HCT116 (cell line): Measurements from ENCODE around the gene PRELID2. TPM values are rescaled to one million over a fixed set of nuclear protein-coding genes. Genes with fewer than 3 reads are reported as not detected.

Experiments used
- ATAC-seq: fragments of 200-7000 bp; cut with Tn5 transposase; 2 replicates; pipeline ENCODE4 v1.9.1; 2020; ENCODE audit warnings: mild to moderate bottlenecking, moderate library complexity
- BruUV-seq: library from RNA; stranded (reverse); fragments of 400-500 nt; replicated peaks from 2 replicates; lab custom pipeline; 2021; lab: Mats Ljungman, UMichigan
- CTCF ChIA-PET: fragments of 300-600 bp; sonication (Branson Sonifier 250); formaldehyde crosslinking; loops from one replicate; lab custom pipeline; 2021; ENCODE audit warnings: antibody characterized with exemption; lab: Charles Lee
- POLR2A ChIA-PET: fragments of 300-600, 350-600 bp; sonication (Branson Sonifier 250); formaldehyde crosslinking; loops from one replicate; lab custom pipeline; 2021; ENCODE audit warnings: antibody characterized with exemption; lab: Charles Lee
- RAD21 ChIA-PET, 2 experiments: fragments of 300-600 bp; sonication (Branson Sonifier 250); formaldehyde crosslinking; loops; one replicate each; lab custom pipeline; 2023; ENCODE audit warnings: low total read pairs in 2 of 2; ENCODE audit not compliant: uncharacterized antibody in 2 of 2, unreplicated experiment in 2 of 2, low non-redundant PET in 1 of 2; lab: Charles Lee
- DNase-seq: peaks from one replicate; pipeline ENCODE4 v3.0.0-alpha.2; 2010; ENCODE audit warnings: low read depth, low spot score
- H2AFZ ChIP-seq: fragments of 200-600 bp; shearing (Covaris generic), sonication (generic); 2 replicates; pipeline ENCODE4 v1.6.1; 2017; ENCODE audit warnings: low read depth, mixed run types, mixed read lengths, antibody characterized with exemption, low read length; ENCODE audit not compliant: poor library complexity, severe bottlenecking
- H3K27ac ChIP-seq: 2 replicates; pipeline ENCODE4 v1.5.1; 2012; ENCODE audit warnings: low read depth, low read length
- H3K27me3 ChIP-seq: fragments of 200-600 bp; sonication (generic); 2 replicates; pipeline ENCODE4 v1.6.1; 2016; ENCODE audit warnings: mixed run types, low read length, mixed read lengths; ENCODE audit not compliant: insufficient read depth
- H3K36me3 ChIP-seq, 2 experiments: fragments of 200-500 bp in 1 of 2; fragments of 200-600 bp in 1 of 2; sonication (Bioruptor generic) in 1 of 2; sonication (generic) in 1 of 2; 2 replicates each; pipeline versions ENCODE4 v1.5.1 to v1.6.1; 2014 to 2016; ENCODE audit warnings: low read length in 2 of 2, inconsistent platforms in 1 of 2, mixed read lengths in 1 of 2, mixed run types in 1 of 2; ENCODE audit not compliant: insufficient read depth in 2 of 2, control insufficient read depth in 1 of 2
- H3K4me1 ChIP-seq, 2 experiments: fragments of 200-600 bp in 1 of 2; sonication (generic) in 1 of 2; 2 replicates each; pipeline versions ENCODE4 v1.5.1 to v1.6.1; 2012 to 2017; ENCODE audit warnings: low read length in 2 of 2, inconsistent platforms in 1 of 2, mild to moderate bottlenecking in 1 of 2, mixed read lengths in 1 of 2, mixed run types in 1 of 2, moderate library complexity in 1 of 2; ENCODE audit not compliant: insufficient read depth in 2 of 2, control insufficient read depth in 1 of 2
- H3K4me2 ChIP-seq: fragments of 200-600 bp; sonication (generic); 2 replicates; pipeline ENCODE4 v1.6.1; 2017; ENCODE audit warnings: mixed run types, low read length, mixed read lengths
- H3K4me3 ChIP-seq, 2 experiments: fragments of 200-600 bp in 1 of 2; sonication (generic) in 1 of 2; replicated peaks in 1 of 2; 2 replicates each; pipeline ENCODE4 v1.5.1; 2011 to 2016; ENCODE audit warnings: low read length in 2 of 2, control low read depth in 1 of 2, low read depth in 1 of 2, mild to moderate bottlenecking in 1 of 2, mixed read lengths in 1 of 2, mixed run types in 1 of 2
- H3K79me2 ChIP-seq: fragments of 200-600 bp; sonication (generic); 2 replicates; pipeline ENCODE4 v1.6.1; 2017; ENCODE audit warnings: mild to moderate bottlenecking, mixed run types, low read length, moderate library complexity, mixed read lengths; ENCODE audit not compliant: insufficient read depth
- H3K9ac ChIP-seq: fragments of 200-600 bp; sonication (generic); 2 replicates; pipeline ENCODE4 v1.6.1; 2016; ENCODE audit warnings: low read length, mixed read lengths
- H3K9me2 ChIP-seq: fragments of 200-600 bp; sonication (generic), shearing (Covaris generic); 2 replicates; pipeline ENCODE4 v1.6.1; 2017; ENCODE audit warnings: mixed run types, mild to moderate bottlenecking, moderate library complexity; ENCODE audit not compliant: insufficient read depth
- H3K9me3 ChIP-seq, 2 experiments: fragments of 200-500 bp in 1 of 2; fragments of 200-600 bp in 1 of 2; sonication (Bioruptor generic) in 1 of 2; sonication (generic) in 1 of 2; 2 replicates each; pipeline ENCODE4 v1.6.1; 2014 to 2017; ENCODE audit warnings: low read length in 2 of 2, mixed read lengths in 2 of 2, inconsistent platforms in 1 of 2, low read depth in 1 of 2, mild to moderate bottlenecking in 1 of 2, mixed run types in 1 of 2, moderate library complexity in 1 of 2; ENCODE audit not compliant: control insufficient read depth in 1 of 2, insufficient read depth in 1 of 2
- H4K20me1 ChIP-seq: fragments of 200-600 bp; sonication (generic), shearing (Covaris generic); 2 replicates; pipeline ENCODE4 v1.6.1; 2017; ENCODE audit warnings: mixed run types, mild to moderate bottlenecking, moderate library complexity; ENCODE audit not compliant: insufficient read depth
- CBX3 ChIP-seq: IDR thresholded peaks from 2 replicates; pipeline ENCODE4 v1.6.1; 2012; ENCODE audit warnings: low read depth
- CEBPB ChIP-seq: IDR thresholded peaks from 2 replicates; pipeline ENCODE4 v1.6.1; 2012; ENCODE audit warnings: low read depth
- EGR1 ChIP-seq: IDR thresholded peaks from 2 replicates; pipeline ENCODE4 v1.6.1; 2012; ENCODE audit warnings: low read depth
- EZH2 ChIP-seq: fragments of 200-600 bp; sonication (generic); IDR thresholded peaks from 2 replicates; pipeline ENCODE4 v1.6.1; 2017; ENCODE audit warnings: antibody characterized with exemption, mixed run types
- JUND ChIP-seq: IDR thresholded peaks from 2 replicates; pipeline ENCODE4 v1.6.1; 2012
- MAX ChIP-seq: IDR thresholded peaks from 2 replicates; pipeline ENCODE4 v1.6.1; 2012
- POLR2A ChIP-seq: IDR thresholded peaks from 2 replicates; pipeline ENCODE4 v1.7.0; 2011; ENCODE audit warnings: borderline replicate concordance; ENCODE audit not compliant: insufficient read depth, insufficient read length; ENCODE audit errors: extremely low read depth
- POLR2AphosphoS5 ChIP-seq: IDR thresholded peaks from 2 replicates; pipeline ENCODE4 v1.6.1; 2011; ENCODE audit warnings: mild to moderate bottlenecking, low read depth, low read length, moderate library complexity
- SIN3A ChIP-seq: IDR thresholded peaks from 2 replicates; pipeline ENCODE4 v1.6.1; 2012; ENCODE audit warnings: low read depth
- SP1 ChIP-seq: IDR thresholded peaks from 2 replicates; pipeline ENCODE4 v1.6.1; 2012; ENCODE audit warnings: low read depth
- SRF ChIP-seq: IDR thresholded peaks from 2 replicates; pipeline ENCODE4 v1.6.1; 2012; ENCODE audit warnings: low read depth
- TCF7L2 ChIP-seq: IDR thresholded peaks from 2 replicates; pipeline ENCODE4 v1.7.0; 2011; ENCODE audit warnings: borderline replicate concordance, inconsistent platforms; ENCODE audit not compliant: insufficient read depth, insufficient read length; ENCODE audit errors: extremely low read depth
- YY1 ChIP-seq: IDR thresholded peaks from 2 replicates; pipeline ENCODE4 v1.6.1; 2011; ENCODE audit warnings: low read length, low read depth, moderate library complexity, mild to moderate bottlenecking; ENCODE audit not compliant: insufficient replicate concordance; ENCODE audit errors: extremely low read depth
- ZFX ChIP-seq: fragments of 450-650 bp; IDR thresholded peaks from 2 replicates; pipeline ENCODE4 v1.6.1; 2017
- ZNF274 ChIP-seq: fragments of 200-500 bp; sonication (Bioruptor generic); IDR thresholded peaks from 2 replicates; pipeline ENCODE4 v1.6.1; 2014; ENCODE audit warnings: mild to moderate bottlenecking, low read depth, low read length, inconsistent platforms
- intact Hi-C: fragments of 100-400 bp; cut with micrococcal nuclease; formaldehyde crosslinking; loops from 2 replicates; pipeline ENCODE4 v1.10.0; 2022
- total RNA-seq: library from RNA; stranded (reverse); gene quantifications from one replicate; pipeline ENCODE4 v1.2.1, GENCODE V29; 2021; ENCODE audit not compliant: unreplicated experiment
- TF ChIP-seq, protein P1 (sequence below), 3 experiments: fragments of 200-600 bp in 1 of 3; sonication (generic) in 1 of 3; IDR thresholded peaks in 2 of 3; conservative IDR thresholded peaks in 1 of 3; 2 replicates each; pipeline ENCODE4 v1.5.1; 2012 to 2017; ENCODE audit warnings: low read depth in 2 of 3, low read length in 2 of 3, antibody characterized with exemption in 1 of 3, borderline replicate concordance in 1 of 3, control low read depth in 1 of 3, mild to moderate bottlenecking in 1 of 3, mixed read lengths in 1 of 3, mixed run types in 1 of 3, moderate library complexity in 1 of 3; ENCODE audit not compliant: insufficient read depth in 1 of 3
- TF ChIP-seq, protein P2 (sequence below): IDR thresholded peaks from 2 replicates; pipeline ENCODE4 v1.6.1; 2012
- TF ChIP-seq, protein P3 (sequence below): IDR thresholded peaks from 2 replicates; pipeline ENCODE4 v1.6.1; 2011; ENCODE audit warnings: mild to moderate bottlenecking, low read length, moderate library complexity; ENCODE audit not compliant: insufficient replicate concordance; ENCODE audit errors: extremely low read depth

Gene PRELID2
- total RNA-seq, 1 experiment from 2014 or later: 20.1 TPM

DNA sequence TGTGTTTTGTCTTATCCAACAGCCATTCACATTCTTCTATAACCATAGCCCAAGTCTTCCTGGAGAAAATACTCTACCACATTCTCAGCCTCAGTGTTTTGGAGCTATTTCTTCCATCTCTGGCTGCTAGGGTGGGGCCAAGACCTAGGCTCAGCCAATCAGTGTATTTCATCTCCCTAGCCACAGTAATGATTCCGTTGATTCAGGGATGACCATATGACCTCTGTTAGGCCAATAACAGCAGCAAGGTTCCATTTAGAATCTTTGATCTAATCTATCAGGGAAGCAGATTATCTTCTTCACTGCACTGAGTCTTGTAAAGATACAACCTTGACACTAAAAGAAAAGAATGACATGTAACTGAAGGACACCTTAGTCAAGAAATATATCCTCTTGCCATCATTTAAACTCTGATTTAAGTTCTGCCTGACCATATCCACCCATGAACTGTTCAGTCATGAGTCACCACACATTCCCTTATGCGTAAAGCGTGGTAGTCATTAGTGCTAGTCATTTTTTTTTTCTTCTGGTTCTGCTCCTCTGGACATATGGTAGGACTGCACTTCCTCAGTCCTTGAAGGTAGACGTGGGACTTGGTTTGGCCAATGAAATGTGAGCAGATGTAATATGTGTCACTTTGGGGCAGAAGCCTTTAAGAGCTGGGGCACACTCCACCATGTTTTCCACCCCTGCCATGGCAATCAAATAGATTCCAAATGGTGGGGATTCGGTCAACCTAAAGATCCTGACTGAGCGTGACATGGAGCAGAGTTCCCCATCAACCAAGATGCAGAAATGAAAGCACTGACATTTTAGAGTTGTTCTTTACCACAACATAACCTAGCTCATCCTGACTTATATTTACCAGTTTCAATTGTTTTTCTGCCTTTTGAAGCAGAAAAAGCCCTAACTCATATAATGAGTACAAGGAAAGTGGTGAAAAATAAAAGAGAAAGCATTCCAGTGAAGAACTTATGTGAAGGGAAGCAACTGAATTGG lies 12.7 kb upstream of the PRELID2 start:
- Histone ChIP-seq H3K27ac (no peak overlapping the region), H2AFZ (peak overlapping the region; percentile 87), H3K9me2 (no peaks in the 10 kb centered on the region), H3K36me3 (no peaks in the 10 kb centered on the region), H3K79me2 (no peaks in the 10 kb centered on the region), H3K27me3 (no peaks in the 10 kb centered on the region), H3K4me1 (peaks cover 0 to 28% of the 10 kb centered on the region in 2 experiments; a peak in 2 of 4 replicates), H3K9me3 (no peaks in the 10 kb centered on the region), H3K4me2 (peak overlapping the region; percentile 49), H3K9ac (no peak overlapping the region), H3K4me3 (no peak overlapping the region; a peak in 1 of 4 replicates), H4K20me1 (no peaks in the 10 kb centered on the region)
- intact Hi-C loops: no loop called here
- peak; percentile 40 for DNase-seq
- no TSS peak for BruUV-seq
- RAD21 ChIA-PET: interaction anchor here in 1 of 2 experiments (1.7 kb wide), 1 partner anchor 13 kb away, joined by 3 read pairs; the partner anchor contains the start of gene PRELID2
- POLR2A ChIA-PET: interaction anchor here (0.9 kb wide), 1 partner anchor 13 kb away, joined by 4 read pairs; the partner anchor contains the start of gene PRELID2
- CTCF ChIA-PET: interaction anchor here (1.1 kb wide), 1 partner anchor 40 kb away, joined by 3 read pairs; no protein-coding TSS in a partner anchor
- peak; percentile 81 for ATAC-seq
- TF ChIP-seq, protein P1, sequence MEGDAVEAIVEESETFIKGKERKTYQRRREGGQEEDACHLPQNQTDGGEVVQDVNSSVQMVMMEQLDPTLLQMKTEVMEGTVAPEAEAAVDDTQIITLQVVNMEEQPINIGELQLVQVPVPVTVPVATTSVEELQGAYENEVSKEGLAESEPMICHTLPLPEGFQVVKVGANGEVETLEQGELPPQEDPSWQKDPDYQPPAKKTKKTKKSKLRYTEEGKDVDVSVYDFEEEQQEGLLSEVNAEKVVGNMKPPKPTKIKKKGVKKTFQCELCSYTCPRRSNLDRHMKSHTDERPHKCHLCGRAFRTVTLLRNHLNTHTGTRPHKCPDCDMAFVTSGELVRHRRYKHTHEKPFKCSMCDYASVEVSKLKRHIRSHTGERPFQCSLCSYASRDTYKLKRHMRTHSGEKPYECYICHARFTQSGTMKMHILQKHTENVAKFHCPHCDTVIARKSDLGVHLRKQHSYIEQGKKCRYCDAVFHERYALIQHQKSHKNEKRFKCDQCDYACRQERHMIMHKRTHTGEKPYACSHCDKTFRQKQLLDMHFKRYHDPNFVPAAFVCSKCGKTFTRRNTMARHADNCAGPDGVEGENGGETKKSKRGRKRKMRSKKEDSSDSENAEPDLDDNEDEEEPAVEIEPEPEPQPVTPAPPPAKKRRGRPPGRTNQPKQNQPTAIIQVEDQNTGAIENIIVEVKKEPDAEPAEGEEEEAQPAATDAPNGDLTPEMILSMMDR (IDR thresholded peaks at IDR 0.05 in 2 of 3, conservative IDR thresholded peaks at IDR 0.05 in 1 of 3; ENCODE audit: borderline replicate concordance in 1 of 3, insufficient read depth in 1 of 3, low read depth in 2 of 3, low read length in 2 of 3): no peak
- TF ChIP-seq, protein P2, sequence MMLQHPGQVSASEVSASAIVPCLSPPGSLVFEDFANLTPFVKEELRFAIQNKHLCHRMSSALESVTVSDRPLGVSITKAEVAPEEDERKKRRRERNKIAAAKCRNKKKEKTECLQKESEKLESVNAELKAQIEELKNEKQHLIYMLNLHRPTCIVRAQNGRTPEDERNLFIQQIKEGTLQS: no peak
- TF ChIP-seq POLR2AphosphoS5 (no peak), YY1 (no peak), ZNF274 (no peak), ZFX (no peak), MAX (peak; percentile 41; the same call in 1 of the 2 replicates), EGR1 (no peak), SIN3A (no peak), EZH2 (no peak), CEBPB (no peak), JUND (peak; percentile 36), SRF (peak; percentile 64; the same call in 1 of the 2 replicates), SP1 (0 out of 2 replicates have a peak, but pooled peaks have one; percentile 35), TCF7L2 (no peak), POLR2A (no peak), CBX3 (peak; percentile 72; the same call in 1 of the 2 replicates)
- TF ChIP-seq, protein P3, sequence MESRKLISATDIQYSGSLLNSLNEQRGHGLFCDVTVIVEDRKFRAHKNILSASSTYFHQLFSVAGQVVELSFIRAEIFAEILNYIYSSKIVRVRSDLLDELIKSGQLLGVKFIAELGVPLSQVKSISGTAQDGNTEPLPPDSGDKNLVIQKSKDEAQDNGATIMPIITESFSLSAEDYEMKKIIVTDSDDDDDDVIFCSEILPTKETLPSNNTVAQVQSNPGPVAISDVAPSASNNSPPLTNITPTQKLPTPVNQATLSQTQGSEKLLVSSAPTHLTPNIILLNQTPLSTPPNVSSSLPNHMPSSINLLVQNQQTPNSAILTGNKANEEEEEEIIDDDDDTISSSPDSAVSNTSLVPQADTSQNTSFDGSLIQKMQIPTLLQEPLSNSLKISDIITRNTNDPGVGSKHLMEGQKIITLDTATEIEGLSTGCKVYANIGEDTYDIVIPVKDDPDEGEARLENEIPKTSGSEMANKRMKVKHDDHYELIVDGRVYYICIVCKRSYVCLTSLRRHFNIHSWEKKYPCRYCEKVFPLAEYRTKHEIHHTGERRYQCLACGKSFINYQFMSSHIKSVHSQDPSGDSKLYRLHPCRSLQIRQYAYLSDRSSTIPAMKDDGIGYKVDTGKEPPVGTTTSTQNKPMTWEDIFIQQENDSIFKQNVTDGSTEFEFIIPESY: no peak
